ENCODE measurements around the gene EXOSC2.
A peak's percentile ranks its signal among the peaks of the same experiment; 100 is the strongest.

The EXOSC2 gene

GRCh38 chr9:130711469-130711868 is 17.9 kb downstream of the EXOSC2 start:
- CTCF ChIA-PET = no interaction called here
- POLR2A ChIA-PET = no interaction called here
- TF ChIP-seq ELF4 (IDR thresholded peaks at IDR 0.05) = no peak
- TF ChIP-seq ARNT (IDR thresholded peaks at IDR 0.05) = no peak
- no peak for TF ChIP-seq HDGF (IDR thresholded peaks at IDR 0.05; ENCODE audit: borderline replicate concordance)
- no peak for TF ChIP-seq NFRKB (IDR thresholded peaks at IDR 0.05)
- no peak for TF ChIP-seq SP1 (IDR thresholded peaks at IDR 0.05)
- TF ChIP-seq L3MBTL2 (conservative IDR thresholded peaks at IDR 0.05) = no peak
- TF ChIP-seq LEF1 (IDR thresholded peaks at IDR 0.05; ENCODE audit: borderline replicate concordance) = no peak
- no peak for DNase-seq (ENCODE audit: extremely low spot score)

- CTCF ChIA-PET = interaction anchor here (0.6 kb wide), 1 partner anchor 19 kb away, joined by 4 read pairs; no protein-coding TSS in a partner anchor
- DNase-seq (ENCODE audit: extremely low spot score) = peak; percentile 90
- TF ChIP-seq FOXM1 (IDR thresholded peaks at IDR 0.05; ENCODE audit: borderline replicate concordance) (no peak), ZNF384 (IDR thresholded peaks at IDR 0.05) (no peak), HDGF (IDR thresholded peaks at IDR 0.05; ENCODE audit: borderline replicate concordance) (no peak), FOXK2 (IDR thresholded peaks at IDR 0.05) (no peak), SP1 (IDR thresholded peaks at IDR 0.05) (no peak), NFRKB (IDR thresholded peaks at IDR 0.05) (no peak), SUZ12 (IDR thresholded peaks at IDR 0.05) (no peak), FOXA1 (IDR thresholded peaks at IDR 0.05) (no peak), CTBP1 (IDR thresholded peaks at IDR 0.05; ENCODE audit: borderline replicate concordance) (no peak), L3MBTL2 (conservative IDR thresholded peaks at IDR 0.05) (no peak), ARNT (IDR thresholded peaks at IDR 0.05) (no peak), BHLHE40 (IDR thresholded peaks at IDR 0.05; ENCODE audit: borderline replicate concordance) (no peak), PKNOX1 (IDR thresholded peaks at IDR 0.05) (no peak), LEF1 (IDR thresholded peaks at IDR 0.05; ENCODE audit: borderline replicate concordance) (no peak), ELF4 (IDR thresholded peaks at IDR 0.05) (no peak), TARDBP (IDR thresholded peaks at IDR 0.05) (no peak)
- POLR2A ChIA-PET = interaction anchor here (1.4 to 3.2 kb wide), 2 partner anchors 11 to 19 kb away, joined by 7 to 15 read pairs; partner anchors contain the start of gene EXOSC2
Measured at GRCh38 chr9:130712564-130713285, 19.1 kb downstream of the EXOSC2 start.

- no peak for DNase-seq (ENCODE audit: extremely low spot score)
- TF ChIP-seq FOXM1 (IDR thresholded peaks at IDR 0.05; ENCODE audit: borderline replicate concordance) (no peak), PKNOX1 (IDR thresholded peaks at IDR 0.05) (no peak), CTBP1 (IDR thresholded peaks at IDR 0.05; ENCODE audit: borderline replicate concordance) (no peak), ARNT (IDR thresholded peaks at IDR 0.05) (no peak), FOXK2 (IDR thresholded peaks at IDR 0.05) (no peak), HDGF (IDR thresholded peaks at IDR 0.05; ENCODE audit: borderline replicate concordance) (no peak), TARDBP (IDR thresholded peaks at IDR 0.05) (no peak), NFRKB (IDR thresholded peaks at IDR 0.05) (no peak), ELF4 (IDR thresholded peaks at IDR 0.05) (no peak)
- ChIA-PET CTCF (interaction anchor here (0.6 kb wide), 1 partner anchor 18 kb away, joined by 4 read pairs; no protein-coding TSS in a partner anchor), POLR2A (interaction anchor here (0.6 to 3.2 kb wide), 3 partner anchors 12 to 28 kb away, joined by 3 to 15 read pairs (median 7); partner anchors contain the start of gene EXOSC2)
Measured at GRCh38 chr9:130713286-130713960, 19.8 kb downstream of the EXOSC2 start.

GRCh38 chr9:130714586-130715110 is 21.1 kb downstream of the EXOSC2 start:
- CTCF ChIA-PET = interaction anchor here (0.9 to 1.0 kb wide), 2 partner anchors 14 to 151 kb away, joined by 4 to 6 read pairs; no protein-coding TSS in a partner anchor
- POLR2A ChIA-PET = interaction anchor here (0.7 to 3.2 kb wide), 3 partner anchors 14 to 21 kb away, joined by 3 to 15 read pairs (median 4); partner anchors contain the start of gene EXOSC2
- no peak for DNase-seq (ENCODE audit: extremely low spot score)
- no peak for TF ChIP-seq ARNT (IDR thresholded peaks at IDR 0.05)

GRCh38 chr9:130715270-130715669 is 21.7 kb downstream of the EXOSC2 start:
- no peak for TF ChIP-seq ARNT (IDR thresholded peaks at IDR 0.05)
- no peak for TF ChIP-seq NFRKB (IDR thresholded peaks at IDR 0.05)
- TF ChIP-seq LEF1 (IDR thresholded peaks at IDR 0.05; ENCODE audit: borderline replicate concordance) = no peak
- TF ChIP-seq PKNOX1 (IDR thresholded peaks at IDR 0.05) = no peak
- TF ChIP-seq SP1 (IDR thresholded peaks at IDR 0.05) = no peak
- no peak for TF ChIP-seq FOXM1 (IDR thresholded peaks at IDR 0.05; ENCODE audit: borderline replicate concordance)
- no peak for TF ChIP-seq TARDBP (IDR thresholded peaks at IDR 0.05)
- no peak for TF ChIP-seq BHLHE40 (IDR thresholded peaks at IDR 0.05; ENCODE audit: borderline replicate concordance)
- TF ChIP-seq HDGF (IDR thresholded peaks at IDR 0.05; ENCODE audit: borderline replicate concordance) = no peak
- TF ChIP-seq L3MBTL2 (conservative IDR thresholded peaks at IDR 0.05) = no peak
- no peak for TF ChIP-seq SUZ12 (IDR thresholded peaks at IDR 0.05)
- TF ChIP-seq CTBP1 (IDR thresholded peaks at IDR 0.05; ENCODE audit: borderline replicate concordance) = no peak
- no peak for TF ChIP-seq FOXK2 (IDR thresholded peaks at IDR 0.05)
- TF ChIP-seq ZNF384 (IDR thresholded peaks at IDR 0.05) = no peak
- TF ChIP-seq FOXA1 (IDR thresholded peaks at IDR 0.05) = no peak
- no peak for TF ChIP-seq ELF4 (IDR thresholded peaks at IDR 0.05)
- ChIA-PET POLR2A (interaction anchor here (0.7 to 3.2 kb wide), 3 partner anchors 15 to 22 kb away, joined by 3 to 15 read pairs (median 4); partner anchors contain the start of gene EXOSC2), CTCF (interaction anchor here (0.9 to 1.0 kb wide), 2 partner anchors 14 to 151 kb away, joined by 4 to 6 read pairs; no protein-coding TSS in a partner anchor)
- DNase-seq (ENCODE audit: extremely low spot score) = no peak

All from HEK293T (cell line).